SK-MEL-5 (cell line): Measurements from ENCODE around the gene BSCL2. TPM values are rescaled to one million over a fixed set of nuclear protein-coding genes. Genes with fewer than 3 reads are reported as not detected.
"Not testable (repeated sequence)": the region's sequence is repeated elsewhere in the genome, so short reads cannot be mapped to it uniquely, and the experiment has no call there.

Source experiments
- DNase-seq: peaks from one replicate; pipeline ENCODE4 v3.0.0-alpha.2; 2016; ENCODE audit warnings: low read depth, low spot score
- in situ Hi-C: cut with HindIII; loops from 2 replicates; pipeline ENCODE4 v1.10.0; 2016; ENCODE audit warnings: low sequenced_read_pairs, high pct_unique_total_duplicates, low pct_unique_long_range_greater_than_20kb
- total RNA-seq: library from RNA; depleted of rRNA; stranded (reverse); fragments of >200 nt; shearing (Covaris generic); gene quantifications from 2 replicates; pipeline ENCODE4 v1.2.3, GENCODE V29; 2014

Gene BSCL2
- total RNA-seq, 1 experiment from 2014 or later, result 98.1 TPM

DNA sequence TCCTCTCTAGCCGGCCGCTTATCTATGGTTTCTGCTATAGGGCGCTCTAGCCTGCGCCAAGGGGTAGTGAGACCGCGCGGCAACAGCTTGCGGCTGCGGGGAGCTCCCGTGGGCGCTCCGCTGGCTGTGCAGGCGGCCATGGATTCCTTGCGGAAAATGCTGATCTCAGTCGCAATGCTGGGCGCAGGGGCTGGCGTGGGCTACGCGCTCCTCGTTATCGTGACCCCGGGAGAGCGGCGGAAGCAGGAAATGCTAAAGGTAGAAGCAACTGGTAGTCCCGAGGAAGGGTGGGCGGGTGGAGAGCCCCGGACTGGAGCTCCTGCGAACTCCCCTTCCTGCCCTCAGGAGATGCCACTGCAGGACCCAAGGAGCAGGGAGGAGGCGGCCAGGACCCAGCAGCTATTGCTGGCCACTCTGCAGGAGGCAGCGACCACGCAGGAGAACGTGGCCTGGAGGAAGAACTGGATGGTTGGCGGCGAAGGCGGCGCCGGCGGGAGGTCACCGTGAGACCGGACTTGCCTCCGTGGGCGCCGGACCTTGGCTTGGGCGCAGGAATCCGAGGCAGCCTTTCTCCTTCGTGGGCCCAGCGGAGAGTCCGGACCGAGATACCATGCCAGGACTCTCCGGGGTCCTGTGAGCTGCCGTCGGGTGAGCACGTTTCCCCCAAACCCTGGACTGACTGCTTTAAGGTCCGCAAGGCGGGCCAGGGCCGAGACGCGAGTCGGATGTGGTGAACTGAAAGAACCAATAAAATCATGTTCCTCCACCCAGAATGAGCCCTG is 35.4 kb downstream of the BSCL2 start, which contains the start of the genes LBHD1 and UQCC3:
Gene LBHD1 (minus strand): TSS at position 660 of the 782 bp plus-strand sequence. CDS start 2,236 bp downstream, outside the sequence.
Gene UQCC3 (plus strand): TSS at position 66 of the 782 bp plus-strand sequence. CDS start 73 bp downstream, at position 139.
- in situ Hi-C loops, result no loop called here
- DNase-seq, result peak; percentile 74

DNA sequence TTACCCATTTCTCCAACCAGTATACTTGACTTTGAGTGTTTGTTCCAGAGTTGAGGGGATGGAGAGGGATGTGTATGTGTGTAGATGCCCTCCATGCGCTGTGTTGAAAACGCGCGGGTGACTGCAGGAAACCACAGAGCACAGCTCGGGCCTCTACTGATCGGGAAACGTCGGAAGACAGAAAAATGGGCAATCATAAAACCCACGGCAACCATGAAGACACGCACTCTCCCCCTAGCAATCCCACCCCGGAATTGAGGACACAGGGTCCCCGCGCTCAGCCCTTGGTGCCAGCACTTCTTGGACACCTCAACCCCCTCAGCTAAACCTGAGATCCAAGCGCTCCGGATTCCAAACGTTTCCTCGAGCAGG is 36.0 kb downstream of the BSCL2 start:
- in situ Hi-C loops, result no loop called here

DNA sequence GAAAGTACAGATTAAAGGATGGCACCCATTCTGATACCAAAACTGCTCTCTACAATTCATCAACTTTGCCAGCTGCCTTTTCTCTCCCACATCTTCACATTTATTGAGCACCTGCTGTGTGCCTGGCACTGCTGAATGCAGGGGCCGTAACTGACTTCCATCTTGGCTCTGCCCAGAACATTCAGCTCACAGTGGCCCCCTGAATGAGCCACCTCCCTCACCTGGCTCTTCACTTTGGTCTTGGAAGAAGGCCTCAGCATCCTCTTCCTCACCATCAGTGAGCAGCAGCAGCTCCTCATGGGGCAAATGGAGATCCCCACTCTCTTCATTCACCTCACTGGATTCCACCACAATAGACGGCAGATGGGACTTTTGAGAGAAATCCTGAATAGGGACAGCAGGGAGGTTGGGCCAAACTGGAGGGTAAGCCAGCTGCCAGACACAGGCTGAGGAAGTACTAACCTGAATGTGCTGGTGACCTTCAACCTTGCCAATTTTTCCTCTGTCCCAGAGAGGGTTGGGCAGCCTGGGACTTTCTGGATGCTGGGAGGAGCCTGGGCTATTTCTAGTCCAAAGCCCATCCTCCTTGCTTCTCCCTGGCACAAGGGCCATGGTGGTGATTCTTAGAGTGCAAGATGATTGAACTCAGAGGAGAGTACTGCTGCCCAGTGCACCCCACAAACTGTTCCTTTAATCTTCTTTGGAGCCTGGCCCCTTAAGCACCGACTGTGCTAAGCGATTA is 37.6 kb downstream of the BSCL2 start:
- no peak for DNase-seq
- in situ Hi-C loops, result no loop called here

More for the DNA sequence above, 36.0 kb downstream of the BSCL2 start:
- DNase-seq, result peak; percentile 23

DNA sequence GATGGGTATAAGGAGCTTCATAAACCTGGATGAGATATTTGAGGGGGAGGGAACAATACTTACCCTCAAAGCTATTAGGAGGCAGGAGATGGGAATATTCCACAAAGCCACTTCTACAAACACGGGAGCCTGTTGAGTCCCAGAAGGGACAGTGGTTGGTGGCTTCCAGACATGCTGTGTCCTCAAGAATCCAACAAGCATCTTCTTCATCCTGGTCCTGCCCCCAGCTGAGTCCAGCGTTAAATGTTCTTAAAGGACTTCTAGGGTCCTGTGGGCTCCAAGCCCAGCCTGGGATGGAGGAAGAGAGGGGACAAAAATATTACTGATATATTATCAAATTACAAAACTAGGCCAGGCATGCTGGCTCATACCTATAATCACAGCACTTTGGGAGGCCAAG is 39.8 kb downstream of the BSCL2 start:
- DNase-seq, result no peak
- in situ Hi-C loops, result no loop called here

DNA sequence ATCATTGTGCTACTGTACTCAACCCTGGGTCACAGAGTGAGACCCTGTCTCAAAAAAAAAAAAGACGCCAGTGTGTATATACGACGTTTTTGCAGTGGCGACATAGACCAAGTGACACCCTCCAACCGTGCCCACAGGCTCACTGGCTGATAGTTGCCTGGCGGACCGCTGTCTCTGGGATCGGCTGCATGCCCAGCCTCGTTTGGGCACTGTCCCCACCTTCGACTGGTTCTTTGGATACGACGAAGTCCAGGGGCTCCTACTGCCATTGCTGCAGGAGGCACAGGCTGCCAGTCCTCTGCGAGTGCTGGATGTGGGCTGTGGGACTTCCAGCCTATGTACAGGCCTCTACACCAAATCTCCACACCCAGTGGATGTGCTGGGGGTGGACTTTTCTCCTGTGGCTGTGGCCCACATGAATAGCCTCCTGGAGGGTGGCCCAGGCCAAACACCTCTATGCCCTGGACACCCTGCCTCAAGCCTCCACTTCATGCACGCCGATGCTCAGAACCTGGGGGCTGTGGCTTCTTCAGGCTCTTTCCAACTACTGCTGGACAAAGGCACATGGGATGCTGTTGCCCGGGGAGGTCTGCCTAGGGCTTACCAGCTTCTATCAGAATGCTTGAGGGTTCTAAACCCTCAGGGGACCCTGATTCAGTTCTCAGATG is 40.8 kb downstream of the BSCL2 start:
- no peak for DNase-seq
- in situ Hi-C loops, result no loop called here

DNA sequence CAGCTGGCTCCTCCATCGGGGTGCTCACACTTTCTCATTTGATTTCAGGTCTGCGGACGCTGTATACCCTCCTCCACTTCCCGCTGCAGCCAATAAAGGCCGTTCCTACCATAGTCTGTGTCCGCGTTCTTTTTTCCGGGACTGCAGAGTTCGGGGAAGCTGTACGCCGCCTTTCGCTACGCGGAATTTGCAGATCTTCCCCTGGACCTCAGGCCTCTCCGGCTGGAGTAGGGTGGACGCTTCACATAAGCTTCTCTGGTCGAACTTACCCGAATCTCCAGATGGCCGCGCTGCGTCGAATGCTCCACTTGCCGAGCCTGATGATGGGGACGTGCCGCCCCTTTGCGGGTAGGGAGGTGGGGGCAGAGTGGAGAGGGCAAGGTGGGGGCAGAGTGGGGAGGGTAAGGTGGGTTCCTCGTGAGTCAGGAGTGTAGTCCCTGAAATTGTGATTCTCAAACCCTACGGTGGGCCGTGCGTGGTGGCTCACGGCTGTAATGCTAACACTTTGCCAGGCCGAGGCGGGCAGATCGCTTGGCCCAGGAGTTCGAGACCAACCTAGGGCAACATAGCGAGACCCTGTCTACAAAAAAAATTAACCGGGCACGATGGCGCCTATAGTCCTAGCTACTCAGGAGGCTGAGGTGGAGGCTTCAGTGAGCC is 41.5 kb downstream of the BSCL2 start:
- no peak for DNase-seq
- in situ Hi-C loops, result no loop called here

DNA sequence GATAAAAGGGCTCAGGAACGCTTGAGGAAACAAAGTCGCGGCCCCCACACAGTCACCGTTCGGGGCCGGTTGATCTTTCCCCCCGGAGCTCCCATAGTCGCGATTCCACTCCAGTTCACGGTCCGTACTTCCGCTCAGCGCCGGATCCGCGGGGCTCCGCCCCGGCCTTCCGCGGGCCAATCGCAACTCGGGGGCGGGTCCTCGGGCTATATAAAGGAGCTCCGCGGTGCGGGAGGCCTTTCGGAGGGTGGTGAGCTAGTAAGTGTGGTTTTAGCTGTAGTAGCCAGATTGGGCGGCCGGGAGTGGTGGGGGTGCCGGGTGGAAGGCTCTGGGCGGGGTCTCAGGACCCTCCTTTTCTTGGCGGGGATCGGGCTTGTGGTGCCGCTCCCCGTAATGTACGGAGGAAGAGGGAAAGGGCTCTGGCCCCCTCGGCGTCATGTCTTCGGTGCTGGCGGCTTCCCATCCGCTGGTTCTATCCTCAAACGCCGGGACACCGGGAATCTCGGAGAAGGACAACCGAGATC is 42.1 kb downstream of the BSCL2 start, which contains the start of the genes C11orf98 and CSKMT:
Gene C11orf98 (minus strand): TSS at position 136 of the 524 bp plus-strand sequence. CDS start 41 bp downstream, at position 95.
Gene CSKMT (plus strand): TSS at position 238 of the 524 bp plus-strand sequence. CDS start 568 bp downstream, outside the sequence.
- peak; percentile 87 for DNase-seq

DNA sequence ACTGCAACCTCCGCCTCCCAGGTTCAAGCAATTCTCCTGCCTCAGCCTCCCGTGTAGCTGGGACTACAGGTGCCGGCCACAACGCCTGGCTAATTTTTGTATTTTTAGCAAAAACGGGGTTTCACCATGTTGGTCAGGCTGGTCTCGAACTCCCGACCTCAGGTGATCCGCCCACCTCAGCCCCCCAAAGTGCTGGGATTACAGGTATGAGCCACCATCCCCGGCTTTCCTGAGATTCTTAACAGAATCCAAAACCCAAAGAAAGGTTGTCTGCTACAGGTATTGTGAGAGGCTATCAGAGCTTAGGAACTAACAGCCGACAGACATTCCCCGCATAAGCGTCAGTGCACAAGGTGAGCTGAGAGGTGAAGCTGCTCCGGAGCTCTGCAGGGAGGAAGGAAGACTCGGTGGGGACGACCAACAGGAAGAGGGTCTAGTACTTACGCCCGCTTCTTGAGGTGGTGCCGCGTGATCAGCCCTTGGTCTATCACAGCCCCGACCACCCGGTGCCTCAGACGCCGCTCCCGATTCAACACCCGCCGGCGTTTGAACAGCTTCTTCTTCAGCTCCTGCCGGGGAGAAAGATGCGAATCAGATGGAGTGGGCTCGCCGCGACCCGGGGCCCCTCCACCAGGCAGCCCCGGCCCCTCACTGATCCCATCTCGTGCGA is 42.7 kb downstream of the BSCL2 start:
- in situ Hi-C loops, result no loop called here
- DNase-seq, result peak; percentile 53

More for the DNA sequence above, 42.1 kb downstream of the BSCL2 start, which contains the start of the genes C11orf98 and CSKMT:
- in situ Hi-C loops, result no loop called here

DNA sequence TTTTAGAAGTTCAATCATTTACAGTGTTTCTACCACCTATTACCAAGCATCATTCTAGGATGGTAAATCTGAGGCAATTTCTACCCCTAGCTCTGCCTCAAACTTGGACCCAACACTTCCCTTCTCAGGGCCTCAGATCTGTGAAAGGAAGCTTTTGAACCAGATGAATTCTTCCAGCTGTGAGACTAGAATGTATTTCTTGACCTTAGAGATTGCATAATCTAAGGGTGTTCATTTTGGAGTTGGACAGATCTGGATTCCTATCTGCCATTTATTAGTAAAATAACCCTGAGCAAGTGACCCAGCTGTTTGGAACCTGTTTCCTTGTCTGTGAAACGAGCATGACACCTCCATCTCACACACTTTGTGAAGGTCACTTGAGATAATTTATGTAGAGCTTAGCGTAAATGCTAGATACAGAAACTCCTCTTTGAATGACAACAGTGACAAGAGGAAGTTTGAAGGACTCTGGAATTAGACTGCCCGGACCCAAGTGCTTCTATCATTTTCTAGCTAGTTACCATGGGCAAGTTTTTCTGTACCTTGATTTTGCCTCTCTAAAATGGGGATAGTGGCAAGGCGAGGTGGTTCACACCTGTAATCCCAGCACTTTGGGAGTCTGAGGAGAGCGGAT is 50.3 kb downstream of the BSCL2 start:
- DNase-seq, result no peak
- in situ Hi-C loops, result no loop called here

DNA sequence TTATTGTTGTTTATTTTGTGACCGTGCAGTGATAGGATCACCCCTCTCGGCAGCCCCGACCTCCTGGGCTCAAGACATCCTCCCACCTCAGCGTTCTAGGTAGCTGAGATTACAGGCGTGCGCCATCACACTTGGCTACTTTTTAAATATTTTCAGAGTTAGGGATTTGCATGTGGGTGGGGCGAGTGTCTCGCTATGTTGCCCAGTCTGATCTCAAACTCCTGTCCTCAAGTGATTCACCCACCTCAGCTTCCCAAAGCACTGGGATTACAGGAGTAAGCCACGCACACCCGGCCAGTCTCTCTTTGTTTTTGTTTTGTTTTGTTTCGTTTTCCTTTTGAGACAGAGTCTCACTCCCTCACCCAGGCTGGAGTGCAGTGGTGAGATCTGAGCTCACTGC is 52.9 kb downstream of the BSCL2 start:
- in situ Hi-C loops, result no loop called here
- no peak for DNase-seq

DNA sequence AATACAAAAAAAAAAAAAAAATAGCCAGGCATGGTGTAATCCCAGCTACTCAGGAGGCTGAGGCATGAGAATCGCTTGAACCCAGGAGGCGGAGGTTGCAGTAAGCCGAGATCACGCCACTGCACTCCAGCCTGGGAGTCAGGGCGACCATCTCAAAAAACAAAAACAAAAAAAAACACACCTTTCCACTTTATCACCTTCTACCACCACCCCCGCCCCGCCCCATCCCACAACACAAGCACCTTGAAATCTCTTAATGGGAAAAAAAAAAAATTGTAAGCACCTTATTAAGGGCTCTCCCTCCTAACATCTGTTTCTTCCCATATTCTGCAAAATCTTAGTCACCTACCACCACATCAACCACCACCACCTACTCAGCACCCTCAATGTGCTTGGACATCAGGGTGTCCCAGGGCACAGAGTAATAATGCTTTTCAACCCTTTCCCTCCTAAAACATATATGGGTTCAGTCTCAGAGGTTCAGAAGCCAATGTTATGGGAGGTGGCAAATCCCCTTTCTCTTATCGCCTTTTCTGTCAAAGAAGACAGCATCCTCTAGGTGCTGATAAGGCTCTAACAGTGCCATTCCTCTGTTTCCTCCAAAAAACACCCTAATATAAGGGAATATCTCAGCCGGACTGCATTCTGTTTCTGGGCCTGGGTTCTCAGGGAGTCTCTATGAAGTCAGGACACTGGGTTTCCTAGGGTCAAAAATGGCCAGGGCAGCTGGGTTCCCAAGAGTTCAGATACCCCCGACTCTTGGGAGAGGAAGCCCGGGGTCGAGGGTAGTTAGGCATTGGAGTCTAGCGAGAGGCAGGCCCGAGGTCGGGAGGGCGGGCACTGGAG is 54.8 kb downstream of the BSCL2 start:
- in situ Hi-C loops, result no loop called here
- no peak for DNase-seq

DNA sequence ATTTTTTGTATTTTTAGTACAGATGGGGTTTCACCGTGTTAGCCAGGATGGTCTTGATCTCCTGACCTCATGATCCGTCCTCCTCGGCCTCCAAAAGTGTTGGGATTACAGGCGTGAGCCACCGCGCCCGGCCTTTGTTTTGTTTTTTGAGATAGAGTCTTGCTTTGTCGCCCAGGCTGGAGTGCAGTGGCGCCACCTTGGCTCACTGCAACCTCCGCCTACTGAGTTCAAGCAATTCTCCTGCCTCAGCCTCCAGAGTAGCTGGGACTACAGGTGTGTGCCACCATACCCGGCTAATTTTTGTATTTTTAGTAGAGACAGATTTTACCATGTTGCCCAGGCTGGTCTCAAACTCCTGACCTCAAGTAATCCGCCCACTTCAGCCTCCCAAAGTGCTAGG is 56.9 kb downstream of the BSCL2 start:
- in situ Hi-C loops, result not testable (repeated sequence)

DNA sequence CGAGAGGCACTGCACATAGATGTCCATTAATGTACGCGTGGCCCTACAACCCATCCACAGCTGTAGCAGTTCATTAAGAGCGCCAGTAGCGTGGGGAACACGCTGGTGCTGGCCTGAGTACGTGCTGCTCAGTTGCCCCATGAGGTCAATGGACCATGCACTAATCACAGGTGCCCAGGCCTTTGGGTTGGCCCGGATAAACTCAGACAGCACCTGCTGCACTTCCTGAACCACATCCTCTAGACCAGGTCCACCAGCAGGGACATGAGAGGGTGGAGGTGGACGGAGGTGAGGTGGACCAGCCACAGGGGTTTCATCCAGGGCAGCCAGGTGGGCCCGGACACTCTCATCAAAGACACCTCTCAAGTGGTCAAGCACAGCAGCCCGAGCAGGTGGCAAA is 57.7 kb downstream of the BSCL2 start:
- no peak for DNase-seq
- in situ Hi-C loops, result no loop called here

More for the DNA sequence above, 56.9 kb downstream of the BSCL2 start:
- DNase-seq, result not testable (repeated sequence)

DNA sequence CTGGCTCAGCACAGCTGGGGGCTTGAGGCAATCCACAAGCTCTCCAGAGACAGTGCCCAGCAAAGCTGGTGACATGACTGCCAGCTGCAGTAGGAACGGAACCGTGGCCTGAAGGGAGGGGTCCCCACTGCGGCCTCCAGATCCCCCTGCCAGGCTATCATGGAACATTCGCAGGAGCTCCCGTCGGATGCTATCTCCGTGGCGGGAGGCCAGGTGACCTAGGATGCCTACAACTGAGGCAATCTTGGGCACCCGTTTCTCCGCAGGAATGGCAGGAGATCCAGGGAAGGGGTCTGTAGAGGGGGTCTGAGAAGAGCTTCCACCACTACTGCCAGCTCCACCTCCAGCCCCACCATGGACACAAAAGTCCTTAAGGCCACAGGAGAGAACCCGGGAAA is 58.3 kb downstream of the BSCL2 start:
- DNase-seq, result no peak
- in situ Hi-C loops, result no loop called here

DNA sequence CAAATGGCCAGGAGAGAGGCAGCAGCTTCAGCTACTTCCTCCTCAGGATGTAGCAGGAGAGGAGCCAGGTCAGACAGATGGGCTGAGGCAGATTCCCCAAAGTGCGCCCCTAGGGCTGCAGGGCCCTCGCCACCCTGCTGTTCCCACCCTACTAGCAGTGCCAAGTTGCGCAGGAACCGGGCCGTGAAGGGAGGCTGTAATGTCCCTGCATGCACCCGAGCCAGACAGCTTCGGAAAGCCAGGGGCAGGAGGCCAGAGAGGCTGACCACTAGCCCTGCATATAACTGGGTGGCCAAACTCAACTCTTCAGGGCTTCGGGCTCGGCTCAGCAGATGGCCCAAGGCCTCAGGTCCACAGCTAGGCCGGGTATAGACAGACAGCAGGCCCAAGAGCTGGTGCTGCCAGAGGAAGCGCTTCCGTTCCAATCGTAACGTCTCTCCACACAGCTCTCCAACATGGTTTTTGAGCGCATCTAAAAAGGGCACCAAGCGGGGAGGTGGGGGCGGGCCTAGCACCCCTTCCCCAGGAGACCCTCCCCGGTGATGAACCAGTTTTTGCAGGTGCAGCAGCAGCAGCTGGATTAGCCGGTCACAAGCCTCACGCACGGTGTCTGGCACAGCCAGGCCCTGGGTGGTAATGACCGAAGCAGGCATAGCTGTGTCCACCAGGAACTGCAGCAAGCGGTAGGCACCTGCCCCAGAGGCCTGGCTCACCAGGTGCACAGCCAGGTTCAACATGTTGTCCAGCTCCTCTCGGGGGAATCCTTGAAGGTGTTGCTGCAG is 58.8 kb downstream of the BSCL2 start:
- in situ Hi-C loops, result no loop called here
- DNase-seq, result no peak
